ENCODE measurements around the gene LRCOL1.

The LRCOL1 gene

GRCh38 chr12:132577191-132577920 is 33.0 kb downstream of the LRCOL1 start:
- Histone ChIP-seq H3K27me3 (ENCODE audit: insufficient read depth, low read length, poor library complexity, severe bottlenecking) (no peaks in the 10 kb centered on the region), H3K4me2 (ENCODE audit: low read depth, low read length, poor library complexity, severe bottlenecking) (no peak overlapping the region), H4K20me1 (ENCODE audit: insufficient read depth, low read length, poor library complexity, severe bottlenecking) (peaks cover 3% of the 10 kb centered on the region), H3K36me3 (ENCODE audit: insufficient read depth, low read length) (peaks cover 68% of the 10 kb centered on the region; the same call in 1 of the 2 replicates), H3K9me2 (replicated peaks; ENCODE audit: low read depth, low read length) (no peaks in the 10 kb centered on the region), H3K9me3 (ENCODE audit: insufficient read depth, low read depth, low read length) (no peaks in the 10 kb centered on the region), H3K4me3 (ENCODE audit: low read length, poor library complexity, severe bottlenecking) (no peak overlapping the region), H3K79me2 (ENCODE audit: insufficient read depth, low read length) (no peaks in the 10 kb centered on the region), H2AFZ (ENCODE audit: low read length) (no peak overlapping the region), H3K4me1 (ENCODE audit: insufficient read depth, low read length, poor library complexity, severe bottlenecking) (no peaks in the 10 kb centered on the region), H3K9ac (ENCODE audit: low read depth, low read length, poor library complexity, severe bottlenecking) (no peak overlapping the region), H3F3A (ENCODE audit: low read depth) (no peaks in the 10 kb centered on the region)
- TF ChIP-seq EZH2phosphoT487 (IDR thresholded peaks at IDR 0.05; ENCODE audit: borderline replicate concordance), result no peak
- TF ChIP-seq, protein P1, sequence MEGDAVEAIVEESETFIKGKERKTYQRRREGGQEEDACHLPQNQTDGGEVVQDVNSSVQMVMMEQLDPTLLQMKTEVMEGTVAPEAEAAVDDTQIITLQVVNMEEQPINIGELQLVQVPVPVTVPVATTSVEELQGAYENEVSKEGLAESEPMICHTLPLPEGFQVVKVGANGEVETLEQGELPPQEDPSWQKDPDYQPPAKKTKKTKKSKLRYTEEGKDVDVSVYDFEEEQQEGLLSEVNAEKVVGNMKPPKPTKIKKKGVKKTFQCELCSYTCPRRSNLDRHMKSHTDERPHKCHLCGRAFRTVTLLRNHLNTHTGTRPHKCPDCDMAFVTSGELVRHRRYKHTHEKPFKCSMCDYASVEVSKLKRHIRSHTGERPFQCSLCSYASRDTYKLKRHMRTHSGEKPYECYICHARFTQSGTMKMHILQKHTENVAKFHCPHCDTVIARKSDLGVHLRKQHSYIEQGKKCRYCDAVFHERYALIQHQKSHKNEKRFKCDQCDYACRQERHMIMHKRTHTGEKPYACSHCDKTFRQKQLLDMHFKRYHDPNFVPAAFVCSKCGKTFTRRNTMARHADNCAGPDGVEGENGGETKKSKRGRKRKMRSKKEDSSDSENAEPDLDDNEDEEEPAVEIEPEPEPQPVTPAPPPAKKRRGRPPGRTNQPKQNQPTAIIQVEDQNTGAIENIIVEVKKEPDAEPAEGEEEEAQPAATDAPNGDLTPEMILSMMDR (conservative IDR thresholded peaks at IDR 0.05; ENCODE audit: low read length), result no peak

- no peak overlapping the region for H2AFZ ChIP-seq (ENCODE audit: low read length)
- no peaks in the 10 kb centered on the region for H3K9me2 ChIP-seq (replicated peaks; ENCODE audit: low read depth, low read length)
- H3K4me1 ChIP-seq (ENCODE audit: insufficient read depth, low read length, poor library complexity, severe bottlenecking), result no peaks in the 10 kb centered on the region
- TF ChIP-seq, protein P1 (conservative IDR thresholded peaks at IDR 0.05; ENCODE audit: low read length), result no peak
- TF ChIP-seq EZH2phosphoT487 (IDR thresholded peaks at IDR 0.05; ENCODE audit: borderline replicate concordance), result no peak
- H3K27me3 ChIP-seq (ENCODE audit: insufficient read depth, low read length, poor library complexity, severe bottlenecking), result no peaks in the 10 kb centered on the region
- peaks cover 74% of the 10 kb centered on the region; the same call in 1 of the 2 replicates for H3K36me3 ChIP-seq (ENCODE audit: insufficient read depth, low read length)
- no peak overlapping the region for H3K4me3 ChIP-seq (ENCODE audit: low read length, poor library complexity, severe bottlenecking)
- H3K9ac ChIP-seq (ENCODE audit: low read depth, low read length, poor library complexity, severe bottlenecking), result no peak overlapping the region
- H3K9me3 ChIP-seq (ENCODE audit: insufficient read depth, low read depth, low read length), result no peaks in the 10 kb centered on the region
- H3F3A ChIP-seq (ENCODE audit: low read depth), result no peaks in the 10 kb centered on the region
- peaks cover 4% of the 10 kb centered on the region for H4K20me1 ChIP-seq (ENCODE audit: insufficient read depth, low read length, poor library complexity, severe bottlenecking)
- H3K79me2 ChIP-seq (ENCODE audit: insufficient read depth, low read length), result no peaks in the 10 kb centered on the region
- H3K4me2 ChIP-seq (ENCODE audit: low read depth, low read length, poor library complexity, severe bottlenecking), result no peak overlapping the region
These were observed 33.7 kb downstream of the LRCOL1 start for GRCh38 chr12:132576701-132577100.

- H3K79me2 ChIP-seq (ENCODE audit: insufficient read depth, low read length), result no peaks in the 10 kb centered on the region
- no peaks in the 10 kb centered on the region for H3K27me3 ChIP-seq (ENCODE audit: insufficient read depth, low read length, poor library complexity, severe bottlenecking)
- no peaks in the 10 kb centered on the region for H3K9me2 ChIP-seq (replicated peaks; ENCODE audit: low read depth, low read length)
- H3K4me3 ChIP-seq (ENCODE audit: low read length, poor library complexity, severe bottlenecking), result no peak overlapping the region
- H2AFZ ChIP-seq (ENCODE audit: low read length), result no peak overlapping the region
- H3K9me3 ChIP-seq (ENCODE audit: insufficient read depth, low read depth, low read length), result no peaks in the 10 kb centered on the region
- H3K4me1 ChIP-seq (ENCODE audit: insufficient read depth, low read length, poor library complexity, severe bottlenecking), result no peaks in the 10 kb centered on the region
- peaks cover 7% of the 10 kb centered on the region for H4K20me1 ChIP-seq (ENCODE audit: insufficient read depth, low read length, poor library complexity, severe bottlenecking)
- no peak overlapping the region for H3K9ac ChIP-seq (ENCODE audit: low read depth, low read length, poor library complexity, severe bottlenecking)
- H3K4me2 ChIP-seq (ENCODE audit: low read depth, low read length, poor library complexity, severe bottlenecking), result no peak overlapping the region
- no peaks in the 10 kb centered on the region for H3F3A ChIP-seq (ENCODE audit: low read depth)
- peaks cover 74% of the 10 kb centered on the region; the same call in 1 of the 2 replicates for H3K36me3 ChIP-seq (ENCODE audit: insufficient read depth, low read length)
- no peak for TF ChIP-seq EZH2phosphoT487 (IDR thresholded peaks at IDR 0.05; ENCODE audit: borderline replicate concordance)
- TF ChIP-seq, protein P1 (conservative IDR thresholded peaks at IDR 0.05; ENCODE audit: low read length), result no peak
These were observed 34.7 kb downstream of the LRCOL1 start for GRCh38 chr12:132575661-132576060.
